Forelimb muscle (tissue), 1 donor: ENCODE data around the gene ANKRD39. TPM values are rescaled to one million over a fixed set of nuclear protein-coding genes. Genes with fewer than 3 reads are reported as not detected.
"Not testable (repeated sequence)": the region's sequence is repeated elsewhere in the genome, so short reads cannot be mapped to it uniquely, and the experiment has no call there.

Source experiments
- DNase-seq: peaks from one replicate; pipeline ENCODE4 v3.0.0-alpha.2; 2013; ENCODE audit warnings: low read depth
- polyA plus RNA-seq: library from polyadenylated mRNA; unstranded; fragments of 120-200 nt; gene quantifications from one replicate; pipeline ENCODE4 v1.2.1, GENCODE V29; 2013; ENCODE audit not compliant: insufficient read length

Gene ANKRD39
- polyA plus RNA-seq, 1 donor: 7.5 TPM

DNA sequence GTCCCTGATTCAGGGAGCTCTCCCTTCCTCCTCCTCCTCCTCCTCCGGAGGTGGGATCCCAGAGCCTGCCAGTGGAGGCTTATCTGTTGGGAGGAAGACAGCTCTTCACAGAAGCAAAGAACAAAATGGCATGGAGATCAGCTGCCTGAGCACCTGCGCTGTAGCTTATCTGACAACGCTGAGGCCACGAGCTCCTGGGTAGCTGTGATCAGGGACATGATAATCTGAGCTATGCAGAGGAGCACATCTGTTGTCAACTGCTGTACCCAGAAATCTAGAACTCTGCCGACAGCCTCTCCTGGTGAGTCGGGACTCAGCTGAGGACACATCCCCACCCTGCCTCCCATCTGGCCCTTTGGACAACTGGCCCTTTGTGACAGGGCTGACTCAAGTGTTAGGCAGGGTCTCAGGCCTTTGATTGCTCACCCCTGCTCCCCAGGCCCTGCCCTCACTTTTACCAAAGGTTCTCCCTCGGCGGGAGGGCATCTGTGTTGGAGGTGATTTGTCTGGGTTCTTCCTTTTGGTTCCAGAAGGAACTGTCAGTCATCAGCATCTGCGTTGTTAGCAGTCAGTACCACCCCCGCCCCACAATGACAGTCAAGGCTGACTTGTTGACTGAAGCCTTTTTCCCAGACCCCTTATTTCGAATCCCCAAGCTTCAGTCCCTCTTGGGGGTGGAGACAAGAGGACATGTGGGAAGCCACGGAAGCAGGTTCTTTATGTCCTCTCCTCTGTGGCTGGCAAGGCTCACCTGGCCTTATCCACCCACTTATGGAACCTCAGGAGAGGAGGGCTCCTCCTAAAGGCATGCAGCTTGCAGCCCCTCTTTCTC lies 47.6 kb downstream of the ANKRD39 start:
- DNase-seq: no peak

DNA sequence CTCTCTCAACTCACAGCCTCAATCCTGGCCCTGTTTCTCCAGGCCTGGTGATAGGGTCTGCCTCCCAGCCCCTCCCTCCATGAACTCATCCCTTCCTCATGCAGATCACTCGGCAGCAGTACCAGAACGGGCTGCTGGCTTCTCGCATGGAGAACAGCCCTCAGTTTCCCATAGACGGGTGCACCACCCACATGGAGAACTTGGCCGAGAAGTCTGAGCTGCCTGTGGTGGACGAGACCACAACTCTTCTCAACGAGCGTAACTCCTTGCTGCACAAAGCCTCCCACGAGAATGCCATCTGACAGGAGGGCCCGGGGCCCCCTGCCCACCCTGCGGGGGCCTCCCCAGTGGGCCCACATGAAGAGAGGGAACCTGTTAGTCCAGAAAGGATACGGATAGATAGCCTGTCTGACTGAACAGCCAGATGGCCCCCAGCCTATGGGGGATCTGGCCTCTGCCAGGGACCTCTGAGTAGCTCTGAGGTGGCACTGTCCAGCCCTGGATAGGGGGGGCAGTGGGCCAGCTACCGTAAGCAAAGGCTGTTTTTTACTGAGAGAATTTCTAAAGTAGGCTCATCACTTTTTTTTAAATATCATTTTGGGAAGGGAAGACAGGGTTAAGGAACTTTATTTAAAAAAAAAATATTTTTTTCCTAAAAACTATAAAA lies 48.5 kb downstream of the ANKRD39 start:
- DNase-seq: no peak

DNA sequence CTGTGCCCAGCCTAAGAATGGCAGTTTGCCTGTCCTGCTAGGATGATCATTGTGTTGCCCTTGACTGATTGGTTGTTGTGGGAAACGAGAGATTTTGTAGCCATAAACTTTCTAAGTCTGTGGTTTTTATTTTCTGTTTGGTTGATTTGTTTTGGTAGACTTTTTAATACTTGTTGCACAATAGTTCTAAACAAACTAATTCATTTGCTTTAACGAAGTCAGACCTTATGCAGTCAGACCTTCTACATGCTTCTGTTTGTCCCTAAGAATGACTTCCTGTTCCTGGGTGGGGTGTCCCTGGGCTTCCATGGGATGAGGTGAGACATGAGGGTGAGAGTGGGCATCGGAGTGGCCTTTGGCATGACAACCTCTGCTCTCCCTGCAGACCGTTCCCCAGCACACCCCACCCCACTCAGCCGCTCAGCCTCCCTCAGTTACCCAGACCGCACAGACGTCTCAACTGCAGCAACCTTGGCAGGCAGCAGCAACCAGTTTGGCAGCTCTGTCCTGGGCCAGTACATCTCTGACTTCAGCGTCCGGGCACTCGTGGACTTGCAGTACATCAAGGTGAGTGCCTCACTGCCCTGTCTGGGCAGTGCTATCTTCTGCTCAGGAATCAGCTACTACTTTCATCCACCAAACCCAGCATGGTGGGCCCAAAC lies 49.5 kb downstream of the ANKRD39 start:
- no peak for DNase-seq

DNA sequence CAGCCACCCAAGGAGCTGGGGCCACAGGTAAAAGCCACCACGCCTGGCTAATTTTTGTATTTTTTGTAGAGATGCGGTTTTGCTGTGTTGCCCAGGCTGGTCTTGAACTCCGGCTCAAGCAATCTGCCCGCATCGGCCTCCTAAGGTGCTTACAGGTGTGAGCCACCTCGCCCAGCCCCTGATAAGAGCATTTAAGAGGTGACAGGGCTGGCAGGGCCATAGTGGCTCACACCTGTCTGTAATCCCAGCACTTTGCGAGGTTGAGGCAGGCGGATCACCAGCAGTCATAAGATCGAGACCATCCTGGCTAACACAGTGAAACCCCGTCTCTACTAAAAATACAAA lies 50.7 kb downstream of the ANKRD39 start:
- no peak for DNase-seq

DNA sequence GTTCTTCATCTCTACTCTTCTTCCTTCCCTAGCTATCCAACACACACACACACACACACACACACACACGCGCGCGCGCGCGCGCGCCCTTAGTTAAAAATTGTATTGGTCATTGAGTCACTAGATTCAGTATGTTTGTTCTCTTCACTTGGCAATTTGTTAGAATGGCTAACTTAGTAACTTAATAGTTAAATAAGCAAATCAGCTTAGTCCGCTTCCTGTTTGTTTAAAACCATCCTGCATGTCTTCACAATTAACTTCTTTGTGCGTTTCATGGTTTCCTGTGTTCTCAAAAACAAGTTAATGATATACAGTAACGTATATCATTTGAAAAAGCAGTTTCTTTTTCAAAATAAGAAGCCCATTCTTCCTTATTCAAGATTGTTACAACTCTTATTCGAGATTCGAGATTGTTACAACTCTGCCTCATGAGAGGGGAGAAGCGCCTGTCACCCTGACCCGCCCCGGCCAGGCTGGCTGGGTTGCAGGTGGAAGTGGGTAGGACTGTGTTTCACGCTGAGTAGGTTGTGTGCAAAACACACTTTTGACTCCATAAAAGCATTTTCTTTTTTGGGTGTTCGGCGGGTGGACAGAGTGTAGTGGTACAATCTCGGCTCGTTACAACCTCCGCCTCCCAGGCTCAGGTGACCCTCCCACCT lies 51.2 kb downstream of the ANKRD39 start:
- DNase-seq: no peak

DNA sequence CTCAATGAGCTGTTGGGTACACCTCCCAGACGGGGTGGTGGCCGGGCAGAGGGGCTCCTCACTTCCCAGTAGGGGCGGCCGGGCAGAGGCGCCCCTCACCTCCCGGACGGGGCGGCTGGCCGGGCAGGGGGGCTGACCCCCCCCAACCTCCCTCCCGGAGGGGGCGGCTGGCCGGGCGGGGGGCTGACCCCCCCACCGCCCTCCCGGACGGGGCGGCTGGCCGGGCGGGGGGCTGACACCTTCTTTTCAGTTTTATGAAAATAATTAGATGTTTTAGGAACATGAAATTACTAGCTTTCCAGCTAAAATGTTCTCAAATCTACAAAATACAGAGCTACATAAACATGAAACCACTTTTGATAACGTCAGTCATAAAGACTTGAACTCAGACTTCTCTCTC lies 51.9 kb downstream of the ANKRD39 start:
- DNase-seq: not testable (repeated sequence)

DNA sequence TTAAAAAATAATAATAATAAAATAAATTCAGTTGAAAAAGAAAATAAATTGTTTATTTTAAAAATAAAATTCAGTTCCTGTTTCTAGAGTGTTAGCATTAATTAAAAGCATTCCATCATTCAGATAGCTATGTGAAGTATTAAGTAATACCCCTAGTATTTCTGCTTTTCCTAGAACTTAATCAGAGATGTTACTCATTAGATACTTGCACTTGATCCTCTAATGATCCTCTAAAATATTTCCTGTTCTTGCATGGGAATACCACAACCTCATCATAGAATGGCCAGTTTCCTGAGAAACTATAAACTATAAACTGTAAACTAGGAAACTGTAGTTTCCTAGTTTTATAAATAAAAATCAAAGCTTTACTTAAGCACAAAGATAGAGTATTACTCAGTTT lies 52.8 kb downstream of the ANKRD39 start:
- DNase-seq: no peak

DNA sequence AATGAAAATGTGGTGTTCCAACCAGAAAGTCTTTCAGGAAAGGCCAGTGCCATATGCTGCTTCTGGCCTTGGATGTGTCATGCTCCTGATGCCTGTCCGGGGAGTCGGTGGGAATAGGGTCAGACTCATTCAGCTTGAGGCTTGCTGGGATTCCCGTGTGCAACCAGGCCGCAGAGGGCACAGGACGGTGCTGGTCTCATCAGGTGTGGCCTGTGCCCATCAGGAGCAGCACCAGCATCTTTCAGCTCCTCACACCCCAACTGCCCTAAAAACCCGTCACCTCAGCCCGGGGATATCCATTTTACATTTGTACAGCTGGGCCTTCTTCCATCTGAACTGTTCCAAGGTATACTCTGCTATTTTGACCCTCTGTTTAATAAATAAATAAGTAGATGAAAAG lies 55.1 kb downstream of the ANKRD39 start:
- no peak for DNase-seq

DNA sequence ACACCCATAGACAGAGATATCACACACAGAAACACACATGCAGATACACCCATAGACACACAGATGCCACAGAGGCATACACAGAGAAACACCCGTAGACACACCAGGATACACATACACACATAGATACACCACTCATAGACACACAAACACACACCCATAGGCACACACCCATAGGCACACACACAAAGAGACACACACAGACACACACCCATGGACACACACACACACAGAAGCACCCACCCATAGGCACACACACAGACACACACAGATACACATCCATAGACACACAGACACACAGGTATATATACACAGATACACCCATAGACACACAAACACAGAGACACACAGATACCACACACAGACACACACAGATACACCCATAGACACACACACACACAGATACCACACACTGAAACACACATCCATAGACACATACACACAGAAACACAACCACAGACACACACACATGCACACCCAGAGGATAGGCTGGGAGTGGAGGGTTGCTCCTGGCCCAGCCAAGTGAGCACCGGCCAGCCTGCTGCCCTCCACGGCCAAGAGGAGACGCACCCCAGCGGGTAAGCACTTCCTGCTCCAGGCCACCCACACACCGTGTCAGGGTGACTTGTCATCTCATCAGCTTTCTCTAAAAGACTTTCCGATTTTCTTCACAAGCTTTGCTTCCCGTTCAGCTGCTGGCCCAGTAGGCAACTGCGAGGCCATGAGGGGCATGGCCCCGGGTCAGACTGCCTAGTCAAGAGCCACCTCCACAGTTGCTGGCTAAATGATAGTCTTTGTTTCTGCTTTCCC lies 55.8 kb downstream of the ANKRD39 start:
- no peak for DNase-seq

DNA sequence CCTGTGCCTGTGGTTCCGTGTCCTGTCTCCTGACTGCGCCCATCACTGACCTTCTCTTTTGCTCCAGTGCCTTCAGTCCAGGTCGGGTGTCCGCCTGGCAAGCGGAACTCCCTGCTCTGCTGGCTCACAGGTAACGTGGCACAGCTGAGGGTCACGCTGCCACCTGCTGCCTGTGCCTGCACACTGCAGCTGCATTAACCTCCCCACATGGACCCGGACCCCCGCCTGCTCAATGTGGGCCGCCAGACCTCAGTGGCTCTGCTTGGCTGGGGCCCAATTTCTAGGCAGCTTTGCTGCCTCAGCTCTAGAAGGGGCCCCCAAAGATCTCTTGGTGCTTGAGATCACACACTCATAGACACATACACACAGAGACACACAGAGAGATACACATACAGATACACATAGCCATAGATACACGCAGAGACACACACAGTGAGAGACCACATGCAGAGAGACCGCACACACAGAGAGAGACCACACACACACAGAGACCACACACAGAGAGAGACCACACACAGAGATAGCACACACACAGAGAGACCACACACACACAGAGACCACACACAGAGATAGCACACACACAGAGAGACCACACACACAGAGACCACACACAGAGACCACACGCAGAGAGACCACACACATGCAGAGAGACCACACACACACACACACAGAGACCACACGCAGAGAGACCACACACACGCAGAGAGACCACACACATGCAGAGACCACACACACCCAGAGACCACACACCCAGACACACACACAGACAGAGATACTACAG lies 56.6 kb downstream of the ANKRD39 start:
- DNase-seq: no peak

DNA sequence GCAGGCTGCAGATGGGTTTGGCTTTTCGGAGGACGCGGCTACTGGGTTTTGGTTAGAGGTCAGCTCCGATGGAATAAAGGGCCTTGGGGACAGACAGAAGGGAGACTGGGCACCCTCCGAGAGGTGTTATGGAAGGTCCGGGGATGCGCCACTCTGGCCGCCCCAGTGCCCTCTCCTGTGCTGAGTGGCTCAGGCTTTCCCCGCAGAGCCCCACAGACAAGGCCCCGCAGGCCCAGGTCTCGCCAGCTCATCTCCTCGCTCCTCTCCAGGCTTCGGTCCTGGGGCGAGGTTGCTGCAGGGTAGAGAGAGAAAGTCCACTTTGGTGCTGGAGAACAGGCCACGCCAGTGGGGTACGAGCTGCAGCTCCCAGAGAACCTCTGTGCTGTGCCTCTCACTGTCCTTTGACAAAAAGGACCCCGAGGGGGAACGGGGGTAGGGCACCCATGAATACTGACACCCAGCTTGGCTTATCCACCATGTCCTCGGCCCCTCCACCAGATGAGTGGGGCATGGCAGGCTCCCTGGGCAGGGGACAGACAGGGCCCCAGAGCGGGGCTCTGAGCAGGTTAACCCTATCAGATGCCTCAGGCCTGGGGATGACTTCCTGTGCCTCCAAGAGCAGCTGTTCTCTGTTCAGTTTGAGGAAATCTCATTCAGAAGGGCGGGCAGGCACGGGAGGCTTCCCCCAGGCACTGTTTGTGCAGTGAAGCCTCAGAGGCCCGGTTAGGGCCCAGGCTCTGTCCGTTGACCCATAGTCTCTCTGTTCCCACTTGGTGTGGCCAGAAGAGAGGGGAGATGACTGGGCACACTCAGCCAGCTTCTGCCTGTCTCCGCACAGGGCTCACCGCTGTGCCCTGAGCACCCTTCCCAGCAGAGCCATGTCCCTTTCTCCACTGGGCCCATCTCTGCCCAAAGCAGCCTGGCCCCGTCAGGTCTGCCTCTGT lies 57.5 kb downstream of the ANKRD39 start:
- DNase-seq: no peak

DNA sequence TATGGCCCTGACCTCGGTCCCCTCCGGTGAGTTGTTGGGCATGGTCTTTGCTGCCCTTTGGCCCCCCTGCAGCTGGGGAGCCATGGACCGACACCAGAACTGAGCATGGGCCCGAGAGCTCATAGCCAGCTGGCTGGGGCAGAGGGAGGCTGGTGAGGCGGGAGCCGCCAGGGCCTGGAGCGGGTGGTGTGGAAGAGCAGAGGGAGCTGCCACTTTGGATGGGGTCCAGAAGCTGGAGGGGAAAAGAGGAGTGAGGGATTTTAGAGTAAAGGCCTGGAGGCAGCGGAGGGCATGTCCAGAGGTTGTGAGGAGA lies 58.2 kb downstream of the ANKRD39 start:
- no peak for DNase-seq

DNA sequence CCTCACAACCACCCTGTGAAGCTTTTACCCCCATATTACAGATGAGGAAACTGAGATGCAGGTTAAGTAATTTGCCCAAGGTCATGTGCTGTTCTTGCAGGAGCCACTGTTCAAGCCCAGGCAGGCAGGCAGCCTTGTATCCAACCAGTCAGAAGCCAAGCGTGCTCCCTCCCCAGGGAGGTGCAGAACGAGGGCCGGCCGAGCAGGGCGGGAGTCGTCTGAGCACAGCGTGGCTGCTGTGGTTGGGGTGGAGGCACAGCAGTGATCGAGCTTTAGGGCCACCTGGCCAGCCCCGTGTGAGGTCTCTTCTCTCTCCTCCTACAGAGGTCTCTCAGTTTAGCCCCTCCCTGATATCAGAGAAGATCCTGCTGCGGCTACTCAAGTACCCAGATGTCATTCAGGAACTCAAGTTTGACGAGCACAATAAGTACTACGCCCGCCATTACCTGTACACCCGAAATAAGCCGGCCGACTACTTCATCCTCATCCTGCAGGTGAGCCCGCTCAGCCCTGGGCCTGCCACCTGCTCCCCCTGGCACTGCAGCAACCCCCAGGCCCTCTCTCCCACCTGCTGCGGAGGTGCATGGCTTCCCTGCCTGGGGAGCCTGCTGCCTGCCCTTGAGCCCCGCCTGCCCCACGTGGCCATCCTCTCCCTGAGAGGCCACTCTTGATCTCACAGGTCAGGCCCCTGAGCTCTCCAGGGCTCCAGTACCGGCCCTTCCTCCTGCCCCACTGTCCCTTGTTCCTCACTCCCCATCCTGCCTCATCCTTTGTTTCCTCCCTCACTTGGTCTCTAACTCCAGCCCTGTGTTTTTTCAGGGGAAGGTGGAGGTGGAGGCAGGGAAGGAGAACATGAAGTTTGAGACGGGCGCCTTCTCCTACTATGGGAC lies 58.8 kb downstream of the ANKRD39 start:
- no peak for DNase-seq

Other genes with a start within 250 kb of the ANKRD39 start
- gene KANSL3, start 219.7 kb downstream of the ANKRD39 start, polyA plus RNA-seq: 32.4 TPM
- 3.4 TPM for gene FER1L5, start 215.3 kb downstream of the ANKRD39 start, polyA plus RNA-seq
- gene LMAN2L, start 118.0 kb downstream of the ANKRD39 start, polyA plus RNA-seq: 25.4 TPM
- 37.0 TPM for gene CNNM4, start 97.1 kb downstream of the ANKRD39 start, polyA plus RNA-seq
- gene CNNM3, start 41.7 kb downstream of the ANKRD39 start, polyA plus RNA-seq: 21.6 TPM
- gene ANKRD23, start 14.0 kb downstream of the ANKRD39 start, polyA plus RNA-seq: 21.3 TPM
- 30.4 TPM for gene SEMA4C, start 12.1 kb upstream of the ANKRD39 start, polyA plus RNA-seq
- 1.8 TPM for gene FAM178B, start 128.6 kb upstream of the ANKRD39 start, polyA plus RNA-seq
- 13.8 TPM for gene FAHD2B, start 236.9 kb upstream of the ANKRD39 start, polyA plus RNA-seq